MM.1S (cell line): Measurements from ENCODE around the gene RAB23.

Source experiments
- CTCF ChIP-seq: fragments of 300-600 bp; sonication (generic); IDR thresholded peaks from 2 replicates; pipeline ENCODE4 v1.5.1; 2016; ENCODE audit warnings: antibody characterized with exemption, low read length, mixed read lengths
- EZH2 ChIP-seq: fragments of 300-600 bp; sonication (generic); optimal IDR thresholded peaks from 2 replicates; pipeline ENCODE3; 2017; ENCODE audit warnings: low read depth, mild to moderate bottlenecking, antibody characterized with exemption, low read length, mixed read lengths

- TF ChIP-seq EZH2 (no peak), CTCF (peak; percentile 54)
Observed at GRCh38 chr6:57267586-57268293, 45.6 kb upstream of the RAB23 start.
